HG02938 (cell line): Measurements from ENCODE around the gene MBOAT2.
"Not testable (repeated sequence)": the region's sequence is repeated elsewhere in the genome, so short reads cannot be mapped to it uniquely, and the experiment has no call there.

Experiments used
- ATAC-seq: cut with Tn5 transposase; IDR thresholded peaks from one replicate; pipeline ENCODE4 v1.9.1; 2021; ENCODE audit warnings: mild to moderate bottlenecking, moderate library complexity; ENCODE audit not compliant: unreplicated experiment

The MBOAT2 gene

DNA sequence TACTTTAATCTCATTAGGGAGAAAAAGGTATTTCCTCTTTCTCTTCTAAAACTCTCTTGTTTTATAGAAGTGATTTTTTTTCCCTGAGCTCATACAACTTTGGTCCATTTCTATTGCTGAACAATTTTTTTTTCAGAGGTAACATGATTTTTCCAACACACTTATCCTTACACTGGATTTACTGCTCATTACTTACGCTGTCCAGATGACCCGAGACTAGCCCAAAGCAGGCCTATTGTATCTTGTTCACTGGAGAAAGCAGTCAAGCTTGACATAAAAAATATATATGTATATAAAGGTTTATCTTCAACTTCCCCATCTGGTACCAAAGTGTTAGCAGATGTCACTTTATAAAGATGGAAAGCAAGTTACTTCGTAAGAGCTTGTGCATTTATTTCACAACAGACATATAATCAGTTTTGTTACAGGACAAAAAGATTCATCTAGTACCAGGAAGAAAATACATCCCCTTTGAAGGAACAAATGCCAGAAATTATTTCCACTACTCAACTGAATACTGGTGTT lies 95.7 kb downstream of the MBOAT2 start:
- no peak for ATAC-seq

DNA sequence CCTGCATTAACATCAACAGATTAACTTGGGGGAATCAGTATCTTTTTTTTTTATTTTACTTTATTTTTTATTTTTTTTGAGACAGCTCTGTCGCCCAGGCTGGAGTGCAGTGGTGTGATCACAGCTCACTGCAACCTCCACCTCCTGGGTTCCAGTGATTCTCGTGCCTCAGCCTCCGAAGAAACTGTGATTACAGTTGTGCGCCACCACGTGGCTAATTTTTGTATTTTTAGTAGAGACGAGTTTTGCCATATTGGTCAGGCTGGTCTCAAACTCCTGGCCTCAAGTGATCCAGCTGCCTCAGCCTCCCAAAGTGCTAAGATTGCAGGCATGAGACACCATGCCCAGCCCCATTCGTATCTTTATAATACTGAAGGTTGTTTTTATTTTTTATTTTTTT lies 99.6 kb downstream of the MBOAT2 start:
- not testable (repeated sequence) for ATAC-seq

GRCh38 chr2:8902757-8903156 lies 100.7 kb downstream of the MBOAT2 start:
- ATAC-seq, result not testable (repeated sequence)

DNA sequence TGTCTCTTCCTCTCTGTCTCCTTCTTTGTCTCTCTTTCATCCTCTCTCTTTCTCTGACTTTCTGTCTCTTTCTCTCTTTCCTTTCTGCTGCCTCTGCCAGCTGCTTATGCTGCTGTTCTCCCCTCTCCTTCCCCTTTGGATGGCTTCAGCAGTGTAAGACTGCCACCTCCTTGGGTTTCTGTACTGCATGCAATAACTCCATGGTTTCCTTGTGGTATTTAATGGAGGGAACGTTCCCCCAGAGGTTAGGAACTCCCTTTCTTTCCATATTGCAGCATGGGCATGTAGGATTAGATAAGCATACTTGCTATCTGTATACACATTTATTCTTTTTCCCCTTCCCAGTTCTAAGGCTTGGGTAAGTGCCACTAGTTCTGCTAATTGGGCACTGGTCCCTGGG lies 106.3 kb downstream of the MBOAT2 start:
- ATAC-seq, result not testable (repeated sequence)

DNA sequence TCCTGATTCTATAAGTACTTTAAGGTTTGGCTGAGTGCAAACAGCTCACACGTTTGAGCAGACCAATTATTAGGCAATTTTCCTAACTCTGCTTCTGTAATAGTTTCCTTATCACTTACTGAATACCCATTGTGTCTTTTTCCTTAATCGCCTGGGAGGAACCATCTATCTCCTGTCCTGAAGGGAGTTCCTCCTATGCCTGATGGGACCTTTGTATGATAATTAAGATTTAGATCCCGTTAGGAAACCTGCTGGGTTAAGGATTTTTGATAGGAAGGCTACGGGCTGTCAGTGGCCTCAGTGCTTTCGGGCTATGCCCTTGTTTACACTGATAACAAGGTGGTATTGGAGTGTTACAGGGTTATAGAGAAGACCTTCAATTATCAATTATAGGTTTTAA lies 106.8 kb downstream of the MBOAT2 start:
- not testable (repeated sequence) for ATAC-seq

GRCh38 chr2:8895087-8895912 lies 108.2 kb downstream of the MBOAT2 start:
- not testable (repeated sequence) for ATAC-seq

DNA sequence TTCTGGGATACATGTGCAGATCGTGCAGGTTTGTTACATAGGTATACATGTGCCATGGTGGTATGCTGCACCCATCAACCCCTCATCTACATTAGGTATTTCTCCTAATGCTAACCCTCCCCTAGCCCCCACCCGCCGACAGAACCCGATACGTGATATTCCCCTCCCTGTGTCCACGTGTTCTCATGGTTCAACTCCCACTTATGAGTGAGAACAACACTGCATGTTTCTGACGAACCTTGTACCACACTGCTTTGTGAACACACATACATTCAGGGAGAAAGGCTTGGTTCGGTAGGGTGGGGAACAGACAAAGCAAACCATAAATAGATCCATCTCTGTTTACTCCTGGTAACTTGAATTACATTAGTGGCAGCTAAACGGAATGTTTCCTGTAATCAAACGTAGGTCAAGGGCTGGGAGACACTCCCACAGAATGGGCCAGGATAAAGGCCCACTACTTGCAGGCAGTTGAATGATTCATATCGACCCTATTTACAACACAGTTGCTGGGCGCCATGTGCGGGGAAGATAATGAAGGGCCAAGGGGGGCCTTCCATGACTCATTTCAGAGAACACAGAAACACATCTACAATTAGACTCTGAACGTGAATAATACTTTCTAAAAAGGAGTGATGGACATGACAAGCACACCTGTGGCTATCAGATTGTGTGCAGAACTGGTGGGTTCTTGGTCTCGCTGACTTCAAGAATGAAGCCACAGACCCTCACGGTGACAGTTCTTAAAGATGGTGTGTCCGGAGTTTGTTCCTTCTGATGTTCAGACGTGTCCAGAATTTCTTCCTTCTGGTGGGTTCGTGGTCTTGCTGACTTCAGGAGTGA lies 109.3 kb downstream of the MBOAT2 start:
- no peak for ATAC-seq

DNA sequence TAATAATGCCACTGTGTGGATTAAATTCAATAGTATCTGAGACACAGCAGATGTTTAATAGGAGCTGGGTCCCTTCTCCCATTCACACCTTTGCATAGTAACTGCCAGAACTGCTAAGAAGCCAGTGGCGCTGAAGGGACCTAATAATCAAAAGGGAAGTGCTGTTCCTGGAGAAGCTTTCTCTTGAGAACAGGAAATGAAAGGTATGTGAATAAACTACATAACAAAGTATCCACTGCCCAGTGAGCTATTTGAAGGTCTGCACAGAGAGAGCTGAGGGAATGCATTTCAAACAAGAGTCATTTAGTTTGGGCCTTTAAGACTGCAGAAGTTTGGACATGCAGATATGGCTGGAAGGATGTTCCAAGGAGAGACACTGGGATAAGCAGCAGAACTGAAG lies 110.0 kb downstream of the MBOAT2 start:
- ATAC-seq, result no peak

DNA sequence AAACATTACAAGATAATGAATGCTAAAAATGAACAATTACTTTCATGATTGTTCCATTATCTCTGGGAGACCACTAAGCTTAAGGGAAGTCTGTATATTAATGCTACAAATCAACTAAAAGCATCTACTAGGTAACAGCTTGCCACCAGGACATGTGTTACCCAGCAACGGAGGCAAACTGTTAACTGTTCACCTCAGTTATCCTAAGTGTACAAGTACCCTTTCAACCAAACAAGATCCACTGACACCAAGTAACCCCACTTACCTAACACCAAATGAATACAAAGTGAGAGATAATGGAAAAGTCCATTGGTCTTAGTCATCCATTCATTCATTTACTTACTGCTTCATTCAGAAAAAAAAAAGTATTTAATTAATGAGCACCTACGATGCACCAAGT lies 111.4 kb downstream of the MBOAT2 start:
- ATAC-seq, result no peak

DNA sequence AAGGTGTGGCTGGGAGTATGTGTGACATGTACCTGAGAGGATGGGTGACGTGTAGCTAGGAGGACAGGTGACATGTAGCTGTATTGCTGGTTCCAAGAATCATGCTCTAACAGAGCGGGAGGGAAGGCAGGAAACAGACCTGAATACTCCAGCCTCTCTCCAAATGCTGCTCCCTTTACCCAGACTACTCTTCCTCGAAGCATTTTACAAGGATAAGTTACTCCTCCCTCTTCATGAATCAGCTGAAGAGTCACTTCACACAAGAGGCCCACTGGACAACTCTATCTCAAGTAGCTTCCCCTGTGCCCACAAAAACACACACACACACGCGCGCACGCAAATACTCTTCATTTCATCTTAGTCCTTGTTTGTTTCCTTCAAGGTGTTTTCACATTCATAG lies 113.5 kb downstream of the MBOAT2 start:
- no peak for ATAC-seq

- ATAC-seq, result no peak
These were observed 114.5 kb downstream of the MBOAT2 start for GRCh38 chr2:8888963-8889362.

DNA sequence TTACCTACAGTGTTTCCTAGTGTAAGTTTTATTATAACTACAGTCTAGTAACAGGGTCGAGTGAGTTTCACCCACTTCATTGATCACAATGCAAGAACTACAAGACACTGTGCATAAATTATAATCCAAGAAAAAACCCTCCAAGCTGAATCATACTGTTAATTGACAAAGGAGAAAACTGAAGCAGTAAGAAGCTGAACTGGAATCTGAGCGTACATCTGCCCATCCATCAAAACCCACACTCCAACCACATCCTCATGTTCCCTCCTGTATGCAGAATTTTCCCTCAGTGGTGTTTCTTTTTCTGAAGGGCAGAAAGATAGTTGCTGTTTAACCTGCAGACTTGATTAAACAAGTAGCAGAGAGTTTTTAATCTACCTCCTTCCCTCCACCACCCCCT lies 116.6 kb downstream of the MBOAT2 start:
- no peak for ATAC-seq

DNA sequence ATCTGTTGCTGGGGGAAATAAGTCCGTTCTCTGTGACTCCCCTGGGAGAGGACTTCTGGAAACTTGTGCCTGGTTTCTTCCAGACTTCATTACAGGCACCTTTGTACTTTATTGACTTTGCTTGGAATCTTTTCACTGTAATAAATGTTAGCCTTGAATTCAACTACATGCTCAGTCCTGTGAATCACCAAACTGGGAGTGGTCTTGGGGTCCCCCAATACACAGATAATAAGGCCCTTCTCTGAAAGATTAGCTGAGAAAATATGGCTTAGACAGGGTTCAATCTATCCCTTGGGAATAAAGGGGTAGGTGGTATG lies 117.3 kb downstream of the MBOAT2 start:
- no peak for ATAC-seq

DNA sequence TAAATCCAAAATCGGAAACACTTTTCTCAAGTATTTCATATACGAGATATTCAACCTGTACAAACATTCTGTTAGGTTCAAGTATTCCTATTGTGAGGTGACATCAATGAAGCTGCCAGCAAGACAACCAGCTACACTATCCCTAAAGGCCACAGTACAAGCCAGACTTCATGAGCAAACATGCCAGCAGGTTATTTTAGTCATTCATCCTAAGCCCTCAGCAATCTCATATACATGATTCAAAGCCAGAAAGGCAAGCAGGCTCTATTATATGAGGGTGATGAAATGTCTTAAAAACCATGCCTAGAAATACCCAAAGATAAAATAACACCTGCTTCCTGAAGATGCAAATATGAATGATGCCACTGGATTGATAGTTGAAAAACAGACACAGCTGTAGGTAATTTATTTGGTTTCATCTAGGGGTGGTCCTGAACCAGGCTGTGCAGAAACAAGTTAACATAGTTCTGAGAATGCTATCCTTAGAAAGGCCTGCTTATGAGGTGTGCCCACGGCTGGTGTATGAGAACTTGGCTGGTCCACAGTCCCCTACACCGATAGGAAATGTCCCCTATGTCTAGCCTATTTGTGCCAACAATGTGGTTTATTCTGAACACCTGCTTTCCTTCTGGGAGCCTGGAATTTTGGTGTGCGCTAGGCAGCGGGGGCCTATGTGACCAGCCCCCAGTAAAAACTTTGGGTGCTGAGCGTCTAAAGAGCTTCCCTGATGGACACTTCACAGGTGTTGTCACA lies 117.9 kb downstream of the MBOAT2 start:
- ATAC-seq, result no peak

DNA sequence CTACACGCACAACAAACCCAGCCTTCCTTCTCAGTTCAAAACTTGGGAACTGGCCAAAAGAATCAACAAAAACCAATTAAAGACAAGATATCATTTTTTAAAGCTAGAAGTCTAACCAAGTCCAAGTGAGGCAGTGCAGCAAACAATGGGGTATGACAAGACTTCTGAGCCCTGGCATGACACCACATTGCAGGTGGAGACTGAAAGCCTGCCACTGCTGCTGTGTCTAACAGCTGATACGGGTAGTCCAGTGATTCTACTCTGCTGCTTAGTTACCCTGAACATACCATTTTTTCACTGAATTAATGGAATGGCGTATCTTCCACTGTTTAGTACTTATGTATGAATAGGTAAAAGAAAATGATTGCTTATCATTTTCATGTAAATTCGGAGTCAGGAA lies 118.7 kb downstream of the MBOAT2 start:
- no peak for ATAC-seq

DNA sequence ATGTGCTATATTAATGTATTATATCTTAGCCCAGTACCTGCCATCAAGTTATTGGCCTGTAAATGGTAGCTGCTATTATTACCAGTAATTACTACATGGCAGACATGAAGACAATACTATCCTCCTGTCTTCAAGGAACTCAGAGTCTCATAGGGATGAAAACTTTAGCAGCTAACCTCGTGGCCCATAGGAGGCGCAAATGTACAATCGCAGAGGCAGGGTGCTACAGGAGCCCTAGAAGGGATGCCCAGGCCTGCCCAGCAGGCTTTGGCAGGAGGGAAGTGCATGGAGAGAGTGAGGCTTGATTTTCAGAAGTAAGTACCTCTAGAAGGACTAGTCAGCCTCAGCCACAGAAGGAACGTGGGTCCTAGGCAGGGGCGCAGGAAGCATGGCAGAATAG lies 121.4 kb downstream of the MBOAT2 start:
- ATAC-seq, result no peak

DNA sequence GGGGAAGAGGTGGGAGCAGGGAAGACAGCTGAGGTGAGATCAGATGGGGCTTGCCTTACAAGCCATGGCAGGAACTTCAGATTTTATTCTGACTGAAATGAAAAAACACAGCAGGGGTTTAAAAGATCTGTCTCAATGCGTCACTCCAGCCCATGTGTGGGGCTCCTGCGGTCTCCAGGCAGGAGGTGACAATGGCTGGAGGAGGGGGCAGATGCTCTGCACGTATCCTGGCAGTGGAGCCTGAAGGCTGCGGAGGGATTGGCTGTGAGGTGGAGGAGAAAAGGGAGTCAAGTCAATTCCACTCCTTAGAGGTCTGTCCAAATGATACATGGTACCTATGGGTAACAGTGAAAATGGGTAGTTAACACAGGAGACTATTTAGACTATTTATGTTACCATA lies 125.6 kb downstream of the MBOAT2 start:
- no peak for ATAC-seq

GRCh38 chr2:8877332-8877731 lies 126.2 kb downstream of the MBOAT2 start:
- ATAC-seq, result no peak

GRCh38 chr2:8876628-8877027 lies 126.9 kb downstream of the MBOAT2 start:
- ATAC-seq, result no peak

DNA sequence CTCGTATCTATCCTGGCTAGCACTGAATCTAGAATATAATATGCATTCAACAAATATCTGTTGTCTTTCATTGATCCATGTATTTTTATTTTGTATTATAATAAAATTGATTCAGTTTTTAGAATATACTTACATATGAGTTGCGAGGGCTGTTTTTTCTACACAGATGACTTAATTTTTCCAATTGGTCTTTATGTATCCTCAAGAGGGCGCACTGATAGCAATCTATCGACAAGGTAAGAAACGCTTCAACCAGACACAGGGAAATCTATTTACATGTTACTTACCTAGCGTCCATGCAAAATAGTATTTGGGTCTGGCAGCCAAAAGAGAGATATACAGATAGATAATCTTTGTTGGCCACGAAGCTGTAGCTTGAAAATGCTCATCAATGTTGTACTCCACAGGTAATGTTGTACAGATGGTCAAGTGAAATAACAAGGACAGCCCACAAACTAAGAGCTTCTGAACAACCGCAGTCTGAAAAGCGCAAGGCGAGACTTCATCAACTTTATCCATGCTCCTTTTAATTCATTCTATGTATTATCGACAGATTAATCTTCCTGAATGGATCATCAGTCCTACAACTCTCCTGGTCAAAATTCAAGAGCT lies 130.6 kb downstream of the MBOAT2 start:
- no peak for ATAC-seq

DNA sequence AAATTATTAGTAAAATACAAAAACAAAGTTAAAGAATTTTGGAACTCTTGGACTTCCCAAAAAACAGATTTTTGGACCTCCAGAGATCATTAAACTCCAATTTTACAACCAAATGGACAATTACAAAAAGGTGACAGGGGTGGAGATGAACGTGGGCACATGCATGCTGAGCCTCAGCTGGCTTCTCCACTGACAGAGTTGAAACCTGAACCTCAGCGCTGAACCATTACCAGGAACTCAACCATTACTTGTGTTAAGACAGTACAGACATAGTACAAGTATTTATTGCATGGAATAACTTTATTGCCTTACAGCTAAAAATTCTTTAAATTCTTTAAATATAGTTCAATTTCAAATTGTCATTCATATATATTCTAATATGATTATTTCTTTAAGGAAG lies 133.0 kb downstream of the MBOAT2 start:
- no peak for ATAC-seq
